H9 (cell line): ENCODE results near the gene MICA. TPM values are rescaled to one million over a fixed set of nuclear protein-coding genes. Genes with fewer than 3 reads are reported as not detected.

Experiments used
- DNase-seq: peaks from one replicate; pipeline ENCODE4 v3.0.0-alpha.2; 2017
- H2AFZ ChIP-seq: one replicate; pipeline ENCODE4 v1.6.1; 2013; ENCODE audit warnings: mild to moderate bottlenecking, low read length, control low read depth, moderate library complexity
- H2AK5ac ChIP-seq: 2 replicates; pipeline ENCODE4 v1.6.1; 2013; ENCODE audit warnings: low read length, control low read depth, mixed read lengths; ENCODE audit not compliant: insufficient read length
- H2BK120ac ChIP-seq: one replicate; pipeline ENCODE4 v1.6.1; 2013; ENCODE audit warnings: low read depth, mild to moderate bottlenecking, low read length, control low read depth, inconsistent platforms; ENCODE audit not compliant: poor library complexity, severe bottlenecking
- H2BK12ac ChIP-seq: 2 replicates; pipeline ENCODE4 v1.6.1; 2013; ENCODE audit warnings: low read length, control low read depth, mixed read lengths, low read depth; ENCODE audit not compliant: insufficient read length
- H2BK15ac ChIP-seq: 2 replicates; pipeline ENCODE4 v1.6.1; 2013; ENCODE audit warnings: low read depth, low read length, control low read depth
- H2BK20ac ChIP-seq: one replicate; pipeline ENCODE4 v1.6.1; 2013; ENCODE audit warnings: low read depth, mild to moderate bottlenecking, low read length, control low read depth, inconsistent platforms; ENCODE audit not compliant: poor library complexity, severe bottlenecking
- H2BK5ac ChIP-seq: 2 replicates; pipeline ENCODE4 v1.6.1; 2013; ENCODE audit warnings: low read length, control low read depth, mixed read lengths; ENCODE audit not compliant: insufficient read length
- H3K14ac ChIP-seq: 2 replicates; pipeline ENCODE4 v1.6.1; 2013; ENCODE audit warnings: low read length, control low read depth; ENCODE audit not compliant: insufficient read depth
- H3K18ac ChIP-seq: 2 replicates; pipeline ENCODE4 v1.6.1; 2013; ENCODE audit warnings: low read depth, mild to moderate bottlenecking, mixed read lengths, low read length, control low read depth; ENCODE audit not compliant: insufficient read length
- H3K23ac ChIP-seq: 2 replicates; pipeline ENCODE4 v1.6.1; 2013; ENCODE audit warnings: low read length, control low read depth, mixed read lengths, low read depth; ENCODE audit not compliant: insufficient read length
- H3K23me2 ChIP-seq: 2 replicates; pipeline ENCODE4 v1.6.1; 2013; ENCODE audit warnings: low read depth, mild to moderate bottlenecking, mixed read lengths, low read length, control low read depth; ENCODE audit not compliant: insufficient read length, poor library complexity, severe bottlenecking
- H3K27ac ChIP-seq: 2 replicates; pipeline ENCODE4 v1.5.1; 2013; ENCODE audit warnings: low read length, control low read depth, mixed read lengths, low read depth; ENCODE audit not compliant: insufficient read length
- H3K27me3 ChIP-seq: 2 replicates; pipeline ENCODE4 v1.6.1; 2013; ENCODE audit warnings: low read length, control low read depth, inconsistent platforms; ENCODE audit not compliant: insufficient read depth
- H3K4ac ChIP-seq: 2 replicates; pipeline ENCODE4 v1.6.1; 2013; ENCODE audit warnings: low read depth, mild to moderate bottlenecking, control low read depth, inconsistent platforms, low read length, moderate library complexity
- H3K4me1 ChIP-seq: 2 replicates; pipeline ENCODE4 v1.6.1; 2013; ENCODE audit warnings: low read length, control low read depth, inconsistent platforms; ENCODE audit not compliant: insufficient read depth
- H3K4me2 ChIP-seq: 2 replicates; pipeline ENCODE4 v1.6.1; 2013; ENCODE audit warnings: low read length, control low read depth, mixed read lengths; ENCODE audit not compliant: insufficient read length, insufficient read depth
- H3K56ac ChIP-seq: 2 replicates; pipeline ENCODE4 v1.6.1; 2013; ENCODE audit warnings: low read depth, mild to moderate bottlenecking, mixed read lengths, low read length, control low read depth; ENCODE audit not compliant: insufficient read length
- H3K79me1 ChIP-seq: 2 replicates; pipeline ENCODE4 v1.6.1; 2013; ENCODE audit warnings: low read depth, mild to moderate bottlenecking, moderate library complexity, low read length, control low read depth, inconsistent platforms; ENCODE audit not compliant: insufficient read depth, poor library complexity, severe bottlenecking
- H3K79me2 ChIP-seq: 2 replicates; pipeline ENCODE4 v1.6.1; 2013; ENCODE audit warnings: low read length, control low read depth, inconsistent platforms; ENCODE audit not compliant: insufficient read depth
- H3K9ac ChIP-seq: 2 replicates; pipeline ENCODE4 v1.6.1; 2013; ENCODE audit warnings: low read length, control low read depth, mixed read lengths; ENCODE audit not compliant: insufficient read length; ENCODE audit errors: extremely low read depth
- H3K9me3 ChIP-seq: one replicate; pipeline ENCODE4 v1.6.1; 2013; ENCODE audit warnings: low read depth, low read length, inconsistent platforms; ENCODE audit not compliant: control insufficient read depth
- H3T11ph ChIP-seq: one replicate; pipeline ENCODE4 v1.6.1; 2013; ENCODE audit warnings: mild to moderate bottlenecking, low read length, control low read depth, inconsistent platforms
- H4K20me1 ChIP-seq: one replicate; pipeline ENCODE4 v1.6.1; 2013; ENCODE audit not compliant: control insufficient read depth, insufficient read length, insufficient read depth
- H4K5ac ChIP-seq: 2 replicates; pipeline ENCODE4 v1.6.1; 2013; ENCODE audit warnings: low read depth, mild to moderate bottlenecking, mixed read lengths, low read length, control low read depth; ENCODE audit not compliant: insufficient read length
- H4K8ac ChIP-seq: replicated peaks from 2 replicates; pipeline ENCODE4 v1.6.1; 2013; ENCODE audit warnings: low read length, control low read depth, mixed read lengths, low read depth; ENCODE audit not compliant: insufficient read length
- H4K91ac ChIP-seq: 2 replicates; pipeline ENCODE4 v1.6.1; 2013; ENCODE audit warnings: low read depth, mild to moderate bottlenecking, moderate library complexity, mixed read lengths, low read length, control low read depth; ENCODE audit not compliant: insufficient read length
- H3K27ac Mint-ChIP-seq, 3 experiments: 2 replicates in 2 of 3; 3 replicates in 1 of 3; pipeline ENCODE4 v1.8.0; 2020 to 2021; ENCODE audit warnings: mixed read lengths in 3 of 3, mild to moderate bottlenecking in 1 of 3, moderate library complexity in 1 of 3
- H3K27me3 Mint-ChIP-seq: 2 replicates; pipeline ENCODE4 v1.8.0; 2021; ENCODE audit warnings: low read depth, mild to moderate bottlenecking, moderate library complexity, mixed read lengths
- H3K36me3 Mint-ChIP-seq, 3 experiments: 2 replicates in 2 of 3; 3 replicates in 1 of 3; pipeline ENCODE4 v1.8.0; 2020 to 2021; ENCODE audit warnings: low read depth in 3 of 3, mixed read lengths in 3 of 3; ENCODE audit not compliant: insufficient read depth in 1 of 3
- H3K4me1 Mint-ChIP-seq, 2 experiments: 2 replicates each; pipeline ENCODE4 v1.8.0; 2020; ENCODE audit warnings: mixed read lengths in 2 of 2
- H3K4me3 Mint-ChIP-seq, 2 experiments: 2 replicates in 1 of 2; 3 replicates in 1 of 2; pipeline ENCODE4 v1.8.0; 2020 to 2021; ENCODE audit warnings: mild to moderate bottlenecking in 2 of 2, mixed read lengths in 2 of 2, moderate library complexity in 1 of 2
- H3K9me3 Mint-ChIP-seq, 2 experiments: 2 replicates in 1 of 2; 3 replicates in 1 of 2; pipeline ENCODE4 v1.8.0; 2020; ENCODE audit warnings: mild to moderate bottlenecking in 2 of 2, mixed read lengths in 2 of 2, moderate library complexity in 1 of 2
- WGBS: extraction: QIAGEN DNeasy Blood & Tissue Kit; methylation state at CpG from one replicate; pipeline ENCODE4 v1.1.7; 2013; ENCODE audit warnings: missing lambda C conversion rate, low lambda C conversion rate, mixed read lengths; ENCODE audit not compliant: insufficient read length; ENCODE audit errors: extremely low coverage; 5-methylcytosine and 5-hydroxymethylcytosine counted together
- total RNA-seq: library from RNA; stranded (reverse); gene quantifications from 2 replicates; pipeline ENCODE4 v1.2.1, GENCODE V29; 2021
- TF ChIP-seq, protein P1 (sequence below): fragments of 200-600 bp; sonication (generic); conservative IDR thresholded peaks from 3 replicates; pipeline ENCODE4 v1.8.0; 2021; ENCODE audit warnings: antibody characterized with exemption, mild to moderate bottlenecking

MICA gene
- total RNA-seq, 1 experiment from 2014 or later = 8.5 TPM

GRCh38 chr6:31359581-31359980 lies 43.8 kb upstream of the MICA start:
- peaks cover 5 to 9% (median 6%) of the 10 kb centered on the region in 3 experiments for H3K36me3 Mint-ChIP-seq
- H2AK5ac ChIP-seq = no peak overlapping the region
- no peak overlapping the region for H3K18ac ChIP-seq
- no peaks in the 10 kb centered on the region for H4K20me1 ChIP-seq
- H3K23me2 ChIP-seq = no peaks in the 10 kb centered on the region
- TF ChIP-seq, protein P1, sequence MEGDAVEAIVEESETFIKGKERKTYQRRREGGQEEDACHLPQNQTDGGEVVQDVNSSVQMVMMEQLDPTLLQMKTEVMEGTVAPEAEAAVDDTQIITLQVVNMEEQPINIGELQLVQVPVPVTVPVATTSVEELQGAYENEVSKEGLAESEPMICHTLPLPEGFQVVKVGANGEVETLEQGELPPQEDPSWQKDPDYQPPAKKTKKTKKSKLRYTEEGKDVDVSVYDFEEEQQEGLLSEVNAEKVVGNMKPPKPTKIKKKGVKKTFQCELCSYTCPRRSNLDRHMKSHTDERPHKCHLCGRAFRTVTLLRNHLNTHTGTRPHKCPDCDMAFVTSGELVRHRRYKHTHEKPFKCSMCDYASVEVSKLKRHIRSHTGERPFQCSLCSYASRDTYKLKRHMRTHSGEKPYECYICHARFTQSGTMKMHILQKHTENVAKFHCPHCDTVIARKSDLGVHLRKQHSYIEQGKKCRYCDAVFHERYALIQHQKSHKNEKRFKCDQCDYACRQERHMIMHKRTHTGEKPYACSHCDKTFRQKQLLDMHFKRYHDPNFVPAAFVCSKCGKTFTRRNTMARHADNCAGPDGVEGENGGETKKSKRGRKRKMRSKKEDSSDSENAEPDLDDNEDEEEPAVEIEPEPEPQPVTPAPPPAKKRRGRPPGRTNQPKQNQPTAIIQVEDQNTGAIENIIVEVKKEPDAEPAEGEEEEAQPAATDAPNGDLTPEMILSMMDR = no peak
- H2BK20ac ChIP-seq = no peak overlapping the region
- H4K5ac ChIP-seq = no peak overlapping the region
- no peaks in the 10 kb centered on the region for H3K79me1 ChIP-seq
- no peaks in the 10 kb centered on the region for H3K79me2 ChIP-seq
- no peak overlapping the region for H2BK12ac ChIP-seq
- no peak overlapping the region for H3K4me3 Mint-ChIP-seq
- H3K9me3 ChIP-seq = no peaks in the 10 kb centered on the region
- no peak overlapping the region for H4K91ac ChIP-seq
- H3K4me2 ChIP-seq = no peak overlapping the region
- no peak overlapping the region for H3K27ac Mint-ChIP-seq
- H2BK5ac ChIP-seq = no peak overlapping the region
- no peak overlapping the region for H2AFZ ChIP-seq
- H2BK15ac ChIP-seq = no peak overlapping the region
- no CpG with 5 or more reads among the region's 1 CpG for WGBS
- H3K9ac ChIP-seq = no peak overlapping the region
- H3K14ac ChIP-seq = no peak overlapping the region
- no peak overlapping the region for H3K23ac ChIP-seq
- H3K27ac ChIP-seq = no peak overlapping the region
- no peak overlapping the region for H3T11ph ChIP-seq
- no peak overlapping the region for H2BK120ac ChIP-seq
- H3K4ac ChIP-seq = no peak overlapping the region
- peaks cover 94% of the 10 kb centered on the region for H3K27me3 Mint-ChIP-seq
- H4K8ac ChIP-seq = no peak overlapping the region
- DNase-seq = no peak
- no peak overlapping the region for H3K56ac ChIP-seq
- H3K4me1 ChIP-seq = no peaks in the 10 kb centered on the region
- H3K9me3 Mint-ChIP-seq = peaks cover 2 to 3% of the 10 kb centered on the region in 2 experiments; a peak in 4 of 5 replicates
- H3K4me1 Mint-ChIP-seq = peaks cover 4 to 8% of the 10 kb centered on the region in 2 experiments
- H3K27me3 ChIP-seq = peaks cover 3% of the 10 kb centered on the region; the same call in 1 of the 2 replicates
